Gastrocnemius medialis (tissue), 4 donors: ENCODE results near the gene C5. TPM values are rescaled to one million over a fixed set of nuclear protein-coding genes. Genes with fewer than 3 reads are reported as not detected.
"Not testable (repeated sequence)": the region's sequence is repeated elsewhere in the genome, so short reads cannot be mapped to it uniquely, and the experiment has no call there.

Experiments
- ATAC-seq, 2 donors: fragments of 150-250 bp; one replicate each; pipeline ENCODE4 v1.9.1; 2016
- DNase-seq, 2 donors: peaks; one replicate each; pipeline ENCODE4 v3.0.0-alpha.2; 2019
- H3K27ac ChIP-seq, 4 donors: fragments of 200-600 bp; sonication (generic); 1 replicate in 1 of 4; 2 replicates in 3 of 4; pipeline ENCODE4 v1.5.1; 2016 to 2018; ENCODE audit warnings: mild to moderate bottlenecking in 2 of 4, moderate library complexity in 1 of 4
- H3K27me3 ChIP-seq, 3 donors: fragments of 200-600 bp; sonication (generic) in 2 of 3; 1 replicate in 1 of 3; 2 replicates in 2 of 3; pipeline versions ENCODE4 v1.5.1 to v1.6.0; 2016 to 2019; ENCODE audit warnings: mild to moderate bottlenecking in 1 of 3, moderate library complexity in 1 of 3
- H3K36me3 ChIP-seq, 2 donors: fragments of 200-600 bp; sonication (generic) in 1 of 2; one replicate each; pipeline ENCODE4 v1.5.1; 2017 to 2018
- H3K4me1 ChIP-seq, 2 donors: fragments of 200-600 bp; sonication (generic) in 1 of 2; one replicate each; pipeline ENCODE4 v1.5.1; 2016 to 2017; ENCODE audit warnings: mild to moderate bottlenecking in 2 of 2
- H3K4me3 ChIP-seq, 4 donors: fragments of 200-600 bp; sonication (generic) in 3 of 4; 1 replicate in 1 of 4; 2 replicates in 3 of 4; pipeline ENCODE4 v1.5.1; 2016 to 2019; ENCODE audit warnings: mild to moderate bottlenecking in 2 of 4
- H3K9me3 ChIP-seq, 3 donors: fragments of 200-600 bp; sonication (generic) in 2 of 3; 1 replicate in 1 of 3; 2 replicates in 2 of 3; pipeline ENCODE4 v1.5.1; 2016 to 2019
- POLR2A ChIP-seq, 2 donors: fragments of 450-650 bp; IDR thresholded peaks; one replicate each; pipeline ENCODE4 v1.6.1; 2017; ENCODE audit warnings: antibody characterized with exemption in 2 of 2, mild to moderate bottlenecking in 2 of 2, moderate library complexity in 2 of 2
- in situ Hi-C, 4 donors: fragments of 200-750 bp; cut with MboI; loops; one replicate each; pipeline versions ENCODE4 v1.15.0 to v1.8.0; 2017; ENCODE audit warnings: low sequenced_read_pairs in 4 of 4
- intact Hi-C: fragments of 100-400 bp; cut with DNase I; formaldehyde crosslinking; loops from one replicate; pipeline ENCODE4 v1.15.1; 2023; ENCODE audit warnings: low total_unique reads
- total RNA-seq, 4 donors: library from RNA; depleted of rRNA; stranded (reverse); fragments of >200 nt; gene quantifications; one replicate each; pipeline versions ENCODE4 v1.1.0 to v1.2.3, GENCODE V29; 2016
- TF ChIP-seq, protein P1 (sequence below), 5 experiments: fragments of 450-650 bp in 3 of 5; fragments of 200-600 bp in 2 of 5; sonication (generic) in 2 of 5; IDR thresholded peaks in 4 of 5; conservative IDR thresholded peaks in 1 of 5; 1 replicate in 4 of 5; 2 replicates in 1 of 5; pipeline ENCODE4 v1.5.1; 2016 to 2019; ENCODE audit warnings: antibody characterized with exemption in 5 of 5, mild to moderate bottlenecking in 3 of 5, moderate library complexity in 3 of 5

Gene C5
- total RNA-seq, 4 donors from 2014 or later: 0.22 to 3.9 (median 1.8) TPM

DNA sequence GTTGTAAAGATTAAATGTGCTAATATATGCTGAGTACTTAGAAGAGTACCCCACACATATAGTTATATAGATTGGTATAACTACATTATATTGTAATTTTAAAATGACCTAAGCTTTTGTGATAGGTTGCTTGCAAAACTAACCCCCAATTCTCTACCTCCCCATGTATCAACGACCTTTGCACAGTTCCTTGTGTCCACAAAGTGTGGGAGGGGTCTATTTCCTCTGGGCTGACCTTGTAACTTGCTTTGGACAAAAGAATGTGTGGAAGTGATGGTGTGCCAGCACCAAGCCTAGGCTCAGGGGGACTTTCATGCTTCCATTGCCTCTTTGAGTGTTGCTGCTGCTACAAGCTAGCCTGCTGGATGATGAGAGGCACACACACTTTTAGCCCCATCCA, 20.6 kb downstream of the C5 start:
- intact Hi-C loops (no loop called here), in situ Hi-C loops (no loop called here)
- H3K9me3 ChIP-seq: no peaks in the 10 kb centered on the region
- ATAC-seq (no peak), DNase-seq (no peak)
- no peaks in the 10 kb centered on the region for H3K4me1 ChIP-seq
- TF ChIP-seq, protein P1, sequence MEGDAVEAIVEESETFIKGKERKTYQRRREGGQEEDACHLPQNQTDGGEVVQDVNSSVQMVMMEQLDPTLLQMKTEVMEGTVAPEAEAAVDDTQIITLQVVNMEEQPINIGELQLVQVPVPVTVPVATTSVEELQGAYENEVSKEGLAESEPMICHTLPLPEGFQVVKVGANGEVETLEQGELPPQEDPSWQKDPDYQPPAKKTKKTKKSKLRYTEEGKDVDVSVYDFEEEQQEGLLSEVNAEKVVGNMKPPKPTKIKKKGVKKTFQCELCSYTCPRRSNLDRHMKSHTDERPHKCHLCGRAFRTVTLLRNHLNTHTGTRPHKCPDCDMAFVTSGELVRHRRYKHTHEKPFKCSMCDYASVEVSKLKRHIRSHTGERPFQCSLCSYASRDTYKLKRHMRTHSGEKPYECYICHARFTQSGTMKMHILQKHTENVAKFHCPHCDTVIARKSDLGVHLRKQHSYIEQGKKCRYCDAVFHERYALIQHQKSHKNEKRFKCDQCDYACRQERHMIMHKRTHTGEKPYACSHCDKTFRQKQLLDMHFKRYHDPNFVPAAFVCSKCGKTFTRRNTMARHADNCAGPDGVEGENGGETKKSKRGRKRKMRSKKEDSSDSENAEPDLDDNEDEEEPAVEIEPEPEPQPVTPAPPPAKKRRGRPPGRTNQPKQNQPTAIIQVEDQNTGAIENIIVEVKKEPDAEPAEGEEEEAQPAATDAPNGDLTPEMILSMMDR (IDR thresholded peaks at IDR 0.05 in 4 of 5, conservative IDR thresholded peaks at IDR 0.05 in 1 of 5): no peak
- no peak for TF ChIP-seq POLR2A (IDR thresholded peaks at IDR 0.05)
- no peaks in the 10 kb centered on the region for H3K36me3 ChIP-seq
- no peak overlapping the region for H3K27ac ChIP-seq
- H3K4me3 ChIP-seq: no peak overlapping the region
- H3K27me3 ChIP-seq: no peaks in the 10 kb centered on the region

DNA sequence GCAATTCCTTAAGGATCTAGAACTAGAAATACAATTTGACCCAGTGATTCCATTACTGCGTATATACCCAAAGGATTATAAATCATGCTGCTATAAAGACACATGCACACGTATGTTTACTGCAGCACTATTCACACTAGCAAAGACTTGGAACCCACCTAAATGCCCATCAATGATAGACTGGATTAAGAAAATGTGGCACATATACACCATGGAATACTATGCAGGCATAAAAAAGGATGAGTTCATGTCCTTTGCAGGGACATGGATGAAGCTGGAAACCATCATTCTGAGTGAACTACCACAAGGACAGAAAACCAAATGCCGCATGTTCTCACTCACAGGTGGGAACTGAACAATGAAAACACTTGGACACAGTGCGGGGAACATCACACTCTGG, 21.8 kb downstream of the C5 start:
- H3K27ac ChIP-seq, H3K27me3 ChIP-seq, intact Hi-C loops, in situ Hi-C loops, ATAC-seq, DNase-seq, H3K36me3 ChIP-seq, H3K9me3 ChIP-seq, H3K4me1 ChIP-seq, H3K4me3 ChIP-seq: not testable (repeated sequence)

DNA sequence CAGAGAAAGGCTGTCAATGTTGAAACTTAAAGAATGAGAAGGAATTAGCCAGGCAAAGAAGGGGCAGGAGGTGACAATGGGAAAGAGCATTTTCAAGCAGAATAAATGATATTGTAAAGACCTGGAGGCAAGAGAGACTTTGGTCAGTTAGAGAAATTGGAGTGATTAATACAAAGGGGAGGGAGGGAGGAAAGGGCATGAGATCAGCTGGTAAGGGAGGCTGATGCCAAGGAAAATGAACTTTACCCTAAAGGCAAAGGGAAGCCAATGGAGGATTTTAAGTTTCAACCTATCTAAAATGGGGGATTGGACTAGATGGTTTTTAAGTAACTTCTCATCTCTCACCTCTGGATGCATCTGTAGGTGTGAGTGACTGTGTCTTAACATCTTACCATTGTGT, 23.3 kb downstream of the C5 start:
- Histone ChIP-seq H3K36me3 (no peaks in the 10 kb centered on the region), H3K4me1 (no peaks in the 10 kb centered on the region), H3K4me3 (no peak overlapping the region), H3K27me3 (no peaks in the 10 kb centered on the region), H3K27ac (no peak overlapping the region), H3K9me3 (no peaks in the 10 kb centered on the region)
- TF ChIP-seq, protein P1 (IDR thresholded peaks at IDR 0.05 in 4 of 5, conservative IDR thresholded peaks at IDR 0.05 in 1 of 5): no peak
- intact Hi-C loops: no loop called here
- in situ Hi-C loops: no loop called here
- DNase-seq (no peak), ATAC-seq (no peak)

DNA sequence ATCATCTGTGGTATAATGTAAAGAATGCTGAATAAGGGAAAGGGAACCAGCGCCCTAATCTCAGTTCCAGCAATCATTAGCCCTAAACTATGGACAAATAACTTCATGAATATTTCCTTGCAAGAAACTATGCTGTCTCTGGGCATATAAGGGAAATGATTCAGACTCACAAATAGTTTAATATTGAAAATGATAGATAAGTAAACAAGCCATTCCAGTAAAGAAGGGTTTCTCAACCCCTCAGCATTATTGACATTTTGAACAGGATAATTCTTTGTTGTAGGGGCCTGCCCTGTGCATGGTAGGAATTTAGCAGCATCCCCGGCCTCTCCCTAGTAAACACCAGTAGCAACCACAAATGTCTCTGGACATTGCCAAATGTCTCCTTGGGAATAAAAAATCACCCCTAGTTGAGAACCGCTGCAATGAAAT, 23.8 kb downstream of the C5 start:
- H3K4me3 ChIP-seq: no peak overlapping the region
- TF ChIP-seq, protein P1 (IDR thresholded peaks at IDR 0.05 in 4 of 5, conservative IDR thresholded peaks at IDR 0.05 in 1 of 5): no peak
- TF ChIP-seq POLR2A (IDR thresholded peaks at IDR 0.05): no peak
- intact Hi-C loops (no loop called here), in situ Hi-C loops (no loop called here)
- no peaks in the 10 kb centered on the region for H3K4me1 ChIP-seq
- H3K27me3 ChIP-seq: no peaks in the 10 kb centered on the region
- H3K27ac ChIP-seq: no peak overlapping the region
- DNase-seq: no peak
- no peak for ATAC-seq
- no peaks in the 10 kb centered on the region for H3K36me3 ChIP-seq
- H3K9me3 ChIP-seq: no peaks in the 10 kb centered on the region

DNA sequence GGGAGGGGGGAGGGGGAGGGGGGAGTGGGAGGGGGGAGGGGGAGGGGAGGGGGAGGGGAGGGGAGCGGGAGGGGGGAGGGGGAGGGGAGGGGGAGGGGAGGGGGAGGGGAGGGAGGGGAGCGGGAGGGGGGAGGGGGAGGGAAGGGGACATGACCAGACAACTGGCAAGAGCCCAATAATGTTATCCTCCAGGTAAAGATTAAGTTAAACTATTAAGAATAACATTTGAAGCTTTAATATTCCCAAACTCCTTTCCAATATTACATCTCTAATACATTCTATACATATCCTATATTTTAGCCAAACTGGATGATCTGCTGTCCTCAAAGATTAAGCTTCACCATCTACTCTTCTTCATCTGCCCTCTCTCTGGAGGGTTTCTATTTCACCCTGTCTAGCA, 25.8 kb downstream of the C5 start:
- DNase-seq (no peak), ATAC-seq (no peak)
- Histone ChIP-seq H3K27me3 (no peaks in the 10 kb centered on the region), H3K4me3 (no peak overlapping the region), H3K36me3 (no peaks in the 10 kb centered on the region), H3K9me3 (no peaks in the 10 kb centered on the region), H3K27ac (no peak overlapping the region), H3K4me1 (no peaks in the 10 kb centered on the region)
- in situ Hi-C loops: no loop called here
- intact Hi-C loops: no loop called here
- TF ChIP-seq, protein P1 (IDR thresholded peaks at IDR 0.05 in 4 of 5, conservative IDR thresholded peaks at IDR 0.05 in 1 of 5): no peak
- no peak for TF ChIP-seq POLR2A (IDR thresholded peaks at IDR 0.05)
